ENCODE data around the gene PRAMEF1.
"Not testable (repeated sequence)": the region's sequence is repeated elsewhere in the genome, so short reads cannot be mapped to it uniquely, and the experiment has no call there.

PRAMEF1 gene

GRCh38 chr1:12791097-12791496 lies at the start of gene PRAMEF1:
TSS of gene PRAMEF1 (plus strand) at chr1:12791397. CDS start at chr1:12793228, 1,831 bp downstream.
- not testable (repeated sequence) for DNase-seq (ENCODE audit: low read depth, low spot score)

DNA sequence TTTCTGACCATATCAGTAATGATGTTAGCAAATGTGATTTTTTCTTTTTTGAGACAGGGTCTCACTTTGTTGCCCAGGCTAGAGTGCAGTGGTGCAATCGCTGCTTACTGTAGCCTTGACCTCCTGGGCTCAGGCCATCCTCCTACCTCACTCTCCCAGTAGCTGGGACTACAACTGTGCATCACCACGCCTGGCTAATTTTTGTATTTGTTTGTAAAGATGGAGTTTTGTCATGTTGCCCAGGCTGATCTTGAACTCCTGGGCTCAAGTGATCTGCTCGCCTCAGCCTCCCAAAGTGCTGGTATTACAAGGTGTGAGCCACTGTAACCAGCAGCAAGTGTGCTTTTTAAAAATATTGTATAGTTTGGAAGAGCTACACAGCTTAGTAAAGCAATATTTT lies 49.3 kb upstream of the PRAMEF1 start:
- DNase-seq (ENCODE audit: low read depth, low spot score) = no peak

DNA sequence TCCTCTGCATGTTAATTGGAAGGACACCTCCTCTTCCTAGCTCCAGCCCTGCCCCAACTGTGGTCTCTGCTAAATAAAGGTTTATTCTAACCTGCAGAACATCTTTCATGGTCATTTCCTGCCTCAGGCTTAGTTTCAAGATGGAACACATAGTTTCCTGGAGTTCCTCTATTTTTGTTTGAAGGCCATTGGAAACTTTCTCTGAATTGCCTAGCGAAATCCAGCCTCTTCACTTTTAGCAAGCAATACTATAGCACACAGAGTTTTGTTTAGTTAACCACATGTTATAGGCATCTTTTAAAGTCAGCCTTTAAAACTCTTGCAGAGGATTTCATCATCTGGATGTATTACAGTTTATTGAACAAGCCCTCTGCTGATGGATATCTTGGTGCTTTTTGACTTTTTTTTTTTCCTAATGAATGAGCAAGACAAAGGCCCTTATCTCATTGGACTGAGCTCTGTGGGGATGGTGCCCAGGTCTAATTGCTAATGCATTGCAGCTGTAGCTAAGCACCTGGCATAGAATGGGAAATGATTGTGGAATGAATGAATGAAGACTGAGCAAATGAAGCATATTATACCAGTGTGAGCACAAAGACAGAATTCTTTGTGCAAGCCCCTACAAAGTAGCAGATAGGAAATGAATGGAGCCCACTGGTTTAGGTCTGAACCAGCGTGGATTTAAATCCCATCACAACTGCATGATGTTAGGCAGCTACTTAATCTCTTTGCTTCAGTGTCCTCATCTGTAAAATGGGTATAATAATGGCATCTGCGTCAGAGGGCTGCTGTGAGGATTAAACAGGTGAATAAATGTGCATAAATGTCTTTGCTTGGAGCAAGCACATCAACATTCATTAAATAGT lies 45.8 kb upstream of the PRAMEF1 start:
- no peak for DNase-seq (ENCODE audit: low read depth, low spot score)

- DNase-seq (ENCODE audit: low read depth, low spot score) = no peak
These were observed 45.2 kb upstream of the PRAMEF1 start, which contains the start of gene CFAP107 for GRCh38 chr1:12745992-12746323. TSS of gene CFAP107 (plus strand) at chr1:12746200. CDS start at chr1:12746431, 231 bp downstream.

- no peak for DNase-seq (ENCODE audit: low read depth, low spot score)
These were observed 42.3 kb upstream of the PRAMEF1 start for GRCh38 chr1:12748778-12749355.

GRCh38 chr1:12754738-12755137 lies 36.5 kb upstream of the PRAMEF1 start:
- DNase-seq (ENCODE audit: low read depth, low spot score) = no peak

DNA sequence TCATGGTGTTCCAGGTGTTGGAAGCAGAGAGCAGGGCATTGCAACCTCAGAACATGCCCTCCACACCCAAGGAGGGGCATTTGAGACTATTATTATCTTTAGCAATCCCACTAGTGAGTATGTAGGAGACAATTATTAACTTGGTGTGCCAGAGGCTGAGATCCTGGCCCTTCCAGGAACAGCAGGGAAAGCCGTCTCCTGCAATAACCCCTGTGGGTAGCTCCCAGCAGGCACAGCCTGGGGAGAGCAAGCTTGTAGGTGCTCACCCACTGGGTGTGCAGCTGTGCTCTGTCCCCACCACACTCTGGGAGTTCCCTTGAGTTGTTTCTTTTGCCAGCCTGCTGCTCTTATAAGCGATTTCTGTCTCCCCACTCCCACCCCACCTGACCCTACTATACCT lies 34.9 kb upstream of the PRAMEF1 start:
- no peak for DNase-seq (ENCODE audit: low read depth, low spot score)

- no peak for DNase-seq (ENCODE audit: low read depth, low spot score)
These were observed 34.3 kb upstream of the PRAMEF1 start for GRCh38 chr1:12756768-12757413.

DNA sequence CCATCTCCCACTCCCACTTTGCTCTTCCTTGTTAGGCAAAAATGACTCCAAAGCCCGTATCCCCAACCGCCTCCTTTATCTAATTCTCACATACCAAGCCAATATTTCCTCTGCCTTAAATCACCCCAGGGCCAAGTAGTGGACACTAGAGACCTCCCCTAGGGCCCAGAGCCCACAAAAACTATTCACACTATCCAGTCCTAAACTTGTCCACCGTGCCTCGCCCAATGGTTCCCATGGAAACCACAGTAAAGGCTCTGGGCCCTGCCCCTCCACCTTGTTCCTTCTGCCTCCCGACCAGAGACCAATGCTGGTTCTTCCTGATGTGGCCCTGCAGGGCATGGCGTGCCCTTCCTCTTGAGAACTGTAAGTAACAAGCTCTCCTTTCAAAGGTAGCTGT lies 33.4 kb upstream of the PRAMEF1 start:
- no peak for DNase-seq (ENCODE audit: low read depth, low spot score)

DNA sequence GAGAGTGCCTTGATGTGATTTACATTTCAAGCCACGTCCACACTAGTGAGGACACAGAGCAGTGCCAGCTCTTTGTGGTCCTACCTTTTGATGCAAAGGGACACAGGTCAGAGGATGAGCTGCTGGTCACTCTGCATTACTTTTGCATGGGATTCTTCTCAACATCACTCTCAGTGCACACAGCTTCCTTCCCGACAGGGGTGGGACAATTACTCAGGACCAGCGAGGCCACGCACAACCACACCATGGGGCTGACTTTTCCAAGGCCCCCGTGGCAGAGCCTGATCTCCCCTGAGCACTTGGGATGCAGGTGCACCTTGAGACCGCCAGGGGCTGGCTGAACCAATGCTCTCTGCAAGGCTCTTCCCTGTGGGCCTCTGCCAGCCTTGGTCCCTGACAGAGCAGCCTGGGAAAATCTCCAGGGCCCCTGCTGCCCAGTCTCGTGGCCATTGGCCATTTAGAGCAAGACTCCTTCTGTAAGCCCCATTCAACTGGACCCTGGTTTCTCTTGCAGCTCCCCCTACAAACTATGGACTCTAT lies 30.9 kb upstream of the PRAMEF1 start:
- DNase-seq (ENCODE audit: low read depth, low spot score) = no peak

GRCh38 chr1:12761781-12762180 lies 29.4 kb upstream of the PRAMEF1 start:
- DNase-seq (ENCODE audit: low read depth, low spot score) = no peak

- DNase-seq (ENCODE audit: low read depth, low spot score) = no peak
These were observed 28.4 kb upstream of the PRAMEF1 start for GRCh38 chr1:12762766-12763165.

- no peak for DNase-seq (ENCODE audit: low read depth, low spot score)
These were observed 27.7 kb upstream of the PRAMEF1 start for GRCh38 chr1:12763479-12763878.

- DNase-seq (ENCODE audit: low read depth, low spot score) = no peak
These were observed 27.2 kb upstream of the PRAMEF1 start for GRCh38 chr1:12764016-12764415.

DNA sequence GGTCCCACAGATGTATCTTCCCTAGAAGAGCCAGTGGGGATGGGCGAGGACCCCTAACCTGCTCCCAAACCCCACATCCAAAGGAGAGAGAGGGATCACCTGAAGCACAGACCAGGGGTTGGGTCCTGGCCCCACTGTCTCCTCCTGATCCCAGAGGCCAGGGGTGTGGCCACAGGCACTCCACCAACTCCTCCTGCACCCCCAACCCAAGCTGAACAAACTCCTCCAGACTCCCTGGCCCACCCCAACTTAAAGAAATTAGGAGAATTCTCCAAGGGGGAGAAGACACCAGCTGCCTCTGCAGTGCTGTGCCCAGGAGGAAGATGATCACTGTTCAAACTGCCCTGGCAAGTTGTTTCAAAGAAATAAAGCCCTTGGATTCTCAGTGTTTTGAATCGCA lies 22.2 kb upstream of the PRAMEF1 start:
- no peak for DNase-seq (ENCODE audit: low read depth, low spot score)

DNA sequence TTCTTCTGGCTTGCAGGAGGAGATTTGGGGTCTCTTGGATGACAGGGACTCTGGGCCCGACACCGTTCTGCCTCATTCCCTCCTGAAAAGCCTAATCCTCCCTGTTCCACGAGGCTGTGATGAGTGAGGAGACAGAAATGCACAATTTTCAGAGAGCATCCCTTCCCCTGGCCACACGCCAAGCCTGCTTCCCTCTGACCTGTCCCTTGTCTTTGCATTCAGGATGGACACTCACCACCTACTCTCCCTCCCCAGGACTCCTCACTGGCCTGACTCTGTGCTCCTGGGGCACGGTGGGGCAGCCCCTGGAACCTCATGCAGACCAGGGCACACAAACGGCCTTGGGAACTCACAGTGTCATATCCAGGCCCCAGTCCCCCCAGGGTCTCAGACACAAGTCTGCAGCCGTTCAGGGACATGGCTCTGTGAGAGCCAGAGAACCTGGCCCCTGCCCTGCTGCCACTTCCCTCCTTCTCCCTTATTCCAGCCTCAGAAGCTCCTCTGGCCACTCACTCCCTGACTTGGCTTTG lies 21.2 kb upstream of the PRAMEF1 start:
- DNase-seq (ENCODE audit: low read depth, low spot score) = no peak

- no peak for DNase-seq (ENCODE audit: low read depth, low spot score)
These were observed 20.6 kb upstream of the PRAMEF1 start for GRCh38 chr1:12770620-12771019.

- no peak for DNase-seq (ENCODE audit: low read depth, low spot score)
These were observed 20.0 kb upstream of the PRAMEF1 start for GRCh38 chr1:12771186-12771585.

DNA sequence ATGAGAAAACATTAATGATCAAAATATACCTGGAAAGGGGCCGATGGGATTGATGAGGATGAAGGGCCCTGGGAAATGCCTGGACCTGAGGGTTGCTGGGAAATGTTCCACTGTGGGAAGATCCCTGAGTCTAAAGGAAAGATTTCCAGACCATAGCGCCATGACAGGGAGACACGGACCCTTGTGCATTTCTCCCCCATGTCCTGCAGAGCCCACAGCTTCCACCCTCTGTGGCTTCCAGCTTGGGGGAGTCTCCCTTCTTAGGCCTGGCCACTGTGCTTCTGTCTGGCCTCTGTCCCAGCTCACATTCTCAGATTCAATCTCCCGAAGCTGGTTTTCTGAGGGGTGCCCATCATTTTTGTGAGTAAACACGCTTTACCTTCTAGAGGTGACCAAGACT lies 18.7 kb upstream of the PRAMEF1 start:
- no peak for DNase-seq (ENCODE audit: low read depth, low spot score)

GRCh38 chr1:12773438-12773837 lies 17.8 kb upstream of the PRAMEF1 start, which contains the start of gene PRAMEF12:
TSS of gene PRAMEF12 (plus strand) at chr1:12773738. CDS start at chr1:12774868, 1,130 bp downstream.
- DNase-seq (ENCODE audit: low read depth, low spot score) = no peak

GRCh38 chr1:12774801-12775345 lies 16.3 kb upstream of the PRAMEF1 start:
- no peak for DNase-seq (ENCODE audit: low read depth, low spot score)

DNA sequence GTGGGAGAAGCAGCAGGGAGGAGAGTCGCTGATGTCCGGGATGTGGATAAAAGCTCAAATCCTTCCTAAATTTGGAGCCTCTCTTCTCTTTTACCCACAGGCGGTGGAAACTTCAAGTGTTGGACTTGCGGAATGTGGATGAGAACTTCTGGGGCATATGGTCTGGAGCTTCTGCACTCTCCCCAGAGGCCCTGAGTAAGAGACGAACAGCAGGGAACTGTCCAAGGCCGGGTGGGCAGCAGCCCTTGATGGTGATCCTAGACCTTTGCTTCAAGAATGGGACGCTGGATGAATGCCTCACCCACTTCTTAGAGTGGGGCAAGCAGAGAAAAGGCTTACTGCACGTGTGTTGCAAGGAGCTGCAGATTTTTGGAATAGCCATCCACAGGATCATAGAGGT lies 15.8 kb upstream of the PRAMEF1 start:
- DNase-seq (ENCODE audit: low read depth, low spot score) = no peak

All from activated CD4-positive, CD25-positive, alpha-beta regulatory T cell treated with anti-CD3 and anti-CD28 coated beads, Interleukin-2, amount 50 U/mL, for 16 hours (primary cell).